Measurements from ENCODE around the gene PRKG1.

Gene PRKG1

DNA sequence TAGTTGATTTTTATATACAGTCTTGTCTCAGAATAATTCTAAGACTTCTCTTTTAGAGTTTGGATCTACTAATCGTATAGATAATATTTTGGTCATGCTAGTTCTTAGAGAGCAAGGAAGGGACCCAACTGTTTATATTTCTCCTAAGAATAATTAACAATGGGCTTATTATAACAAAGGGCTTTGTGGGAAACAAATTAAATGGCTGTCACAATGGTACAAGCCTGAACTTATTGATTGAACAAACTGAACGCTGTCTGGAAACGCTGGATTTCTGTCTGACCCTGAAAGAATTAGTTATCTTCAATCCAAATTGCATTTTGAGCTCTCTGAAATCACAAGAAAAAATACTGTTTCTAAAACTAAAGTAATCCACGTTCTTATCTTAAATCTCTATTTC lies 568.3 kb downstream of the PRKG1 start:
- H3K4me3 ChIP-seq (ENCODE audit: low read length) = no peak overlapping the region
- no peak for TF ChIP-seq ZNF274 (IDR thresholded peaks at IDR 0.05; ENCODE audit: low read depth, low read length)

DNA sequence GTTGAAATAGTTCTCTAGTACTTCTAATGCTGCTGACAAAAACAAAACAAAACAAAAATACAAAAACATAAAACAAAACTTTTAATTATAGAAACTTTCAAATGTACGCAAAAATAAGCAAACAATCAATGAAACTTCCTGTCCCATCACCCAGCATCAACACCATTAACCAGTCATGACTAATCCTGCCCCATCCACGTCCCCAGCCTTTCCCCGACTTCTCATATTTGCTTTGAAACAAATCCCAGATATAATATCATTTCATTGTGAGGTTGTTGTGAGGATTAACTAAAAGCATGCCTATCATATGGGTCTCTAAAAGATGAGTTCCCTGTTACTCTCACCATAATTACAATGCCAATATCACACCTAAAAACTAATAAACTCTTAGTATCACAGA lies 569.4 kb downstream of the PRKG1 start:
- H3K4me3 ChIP-seq (ENCODE audit: low read length) = no peak overlapping the region
- TF ChIP-seq ZNF274 (IDR thresholded peaks at IDR 0.05; ENCODE audit: low read depth, low read length) = no peak

DNA sequence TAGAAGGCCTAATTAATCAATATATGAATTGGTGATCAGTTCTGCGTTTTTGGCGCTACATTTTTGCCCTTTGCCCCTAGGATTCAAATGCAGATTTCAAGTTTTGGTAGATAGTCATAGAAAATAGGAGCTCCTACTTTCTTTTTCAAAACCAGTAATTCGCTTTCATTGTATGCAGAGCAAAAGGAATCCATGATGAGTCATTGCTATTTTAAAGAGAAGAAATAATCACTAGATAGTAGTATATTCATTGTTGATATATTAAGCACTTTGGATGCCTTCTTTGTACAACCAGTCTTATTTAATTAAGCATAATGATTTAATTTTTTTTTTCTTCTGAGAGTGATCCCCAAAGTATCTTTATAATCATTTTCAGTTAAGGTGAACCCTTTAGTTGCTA lies 574.8 kb downstream of the PRKG1 start:
- TF ChIP-seq ZNF274 (IDR thresholded peaks at IDR 0.05; ENCODE audit: low read depth, low read length) = no peak

DNA sequence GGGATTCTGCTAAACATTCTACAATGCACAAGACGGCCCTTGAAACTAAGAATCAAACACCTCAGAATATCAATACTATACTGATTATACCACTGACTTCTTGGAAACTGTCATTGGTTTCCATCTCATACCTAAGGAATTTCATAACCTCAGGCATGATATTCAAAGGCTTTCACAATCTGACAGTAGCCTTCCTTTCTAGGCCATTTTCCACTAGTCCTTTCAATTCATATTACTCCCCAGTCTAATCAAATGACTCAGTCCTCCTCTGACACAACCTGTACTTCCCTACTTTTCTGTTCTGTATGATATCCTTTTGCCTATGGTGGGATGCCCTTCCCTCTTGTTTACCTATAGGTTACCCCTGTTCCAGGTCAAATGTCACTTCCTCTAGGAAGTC lies 576.8 kb downstream of the PRKG1 start:
- H3K4me3 ChIP-seq (ENCODE audit: low read length) = no peak overlapping the region
- TF ChIP-seq ZNF274 (IDR thresholded peaks at IDR 0.05; ENCODE audit: low read depth, low read length) = no peak

More for the DNA sequence above, 574.8 kb downstream of the PRKG1 start:
- H3K4me3 ChIP-seq (ENCODE audit: low read length) = no peak overlapping the region

DNA sequence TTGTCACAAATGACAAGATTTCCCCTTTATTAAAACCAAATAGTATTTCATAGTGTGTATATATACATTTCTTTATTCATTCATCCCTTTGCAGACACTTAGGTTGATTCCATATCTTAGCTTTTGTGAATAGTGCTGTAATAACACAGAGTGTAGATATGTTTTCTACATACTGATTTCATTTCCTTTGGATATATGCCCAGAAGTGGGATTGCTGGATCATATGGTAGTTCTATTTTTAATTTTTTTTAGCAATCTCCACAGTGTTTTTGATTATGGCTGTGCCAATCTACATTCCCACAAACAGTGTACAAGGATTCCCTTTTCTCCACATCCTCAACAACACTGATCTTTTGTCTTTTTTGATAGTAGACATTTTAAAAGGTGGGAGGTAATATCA lies 578.7 kb downstream of the PRKG1 start:
- no peak for TF ChIP-seq ZNF274 (IDR thresholded peaks at IDR 0.05; ENCODE audit: low read depth, low read length)
- H3K4me3 ChIP-seq (ENCODE audit: low read length) = no peak overlapping the region

DNA sequence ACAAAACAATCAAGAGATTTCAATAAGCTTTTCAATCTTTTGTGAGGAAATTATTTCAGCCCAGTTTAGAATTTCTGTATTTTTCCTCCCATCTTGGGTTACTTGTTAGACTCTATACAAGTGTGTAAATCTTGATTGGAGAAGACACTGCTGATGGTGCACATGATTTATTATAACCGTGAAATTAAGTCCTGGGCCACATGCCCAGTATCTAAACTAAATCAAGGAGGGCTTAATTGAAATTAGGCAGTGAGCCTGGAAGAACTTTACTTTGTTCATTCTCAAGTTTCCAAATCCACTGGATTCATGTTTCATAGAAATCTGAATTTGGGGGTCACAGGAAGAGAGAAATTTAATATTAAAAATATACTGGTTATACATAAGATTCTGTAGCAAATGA lies 580.6 kb downstream of the PRKG1 start:
- TF ChIP-seq ZNF274 (IDR thresholded peaks at IDR 0.05; ENCODE audit: low read depth, low read length) = no peak

DNA sequence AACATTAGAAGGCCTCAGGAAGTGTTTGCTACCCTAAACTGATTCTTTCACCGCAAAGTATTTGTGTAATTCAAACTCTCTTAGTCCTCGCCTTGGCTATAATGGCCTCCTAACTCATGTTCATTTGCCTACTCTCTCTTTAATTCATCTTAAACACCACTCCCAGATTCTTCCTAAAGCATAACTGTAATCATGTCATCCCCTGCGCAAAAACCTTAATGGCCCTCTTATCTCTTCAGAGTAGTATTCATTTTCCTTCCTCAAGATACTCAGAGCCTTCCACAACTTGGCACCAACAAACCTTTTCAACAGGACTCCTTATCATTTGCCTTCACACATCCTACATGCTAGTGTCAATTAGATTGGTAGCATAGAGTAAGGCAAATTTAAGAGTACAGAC lies 582.2 kb downstream of the PRKG1 start:
- TF ChIP-seq ZNF274 (IDR thresholded peaks at IDR 0.05; ENCODE audit: low read depth, low read length) = no peak
- no peak overlapping the region for H3K4me3 ChIP-seq (ENCODE audit: low read length)

More for the DNA sequence above, 580.6 kb downstream of the PRKG1 start:
- H3K4me3 ChIP-seq (ENCODE audit: low read length) = no peak overlapping the region

DNA sequence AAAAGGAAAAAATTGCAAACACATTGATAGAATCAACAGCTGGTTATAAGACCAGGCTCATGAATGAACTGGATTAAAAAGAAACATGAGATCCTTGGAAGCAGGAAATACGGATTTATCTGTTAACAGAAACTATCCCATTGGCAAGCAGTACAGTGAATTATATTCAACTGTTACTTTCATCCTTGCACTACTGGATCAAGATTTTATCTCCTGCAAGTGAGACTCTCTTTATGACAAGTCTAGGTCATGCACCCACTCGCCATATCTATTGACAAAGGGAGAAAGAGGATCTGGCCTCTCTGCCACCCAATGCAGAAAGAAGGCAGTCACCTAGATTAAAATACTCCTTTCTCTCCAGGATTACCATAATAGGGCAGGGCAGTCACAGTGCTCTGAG lies 583.7 kb downstream of the PRKG1 start:
- TF ChIP-seq ZNF274 (IDR thresholded peaks at IDR 0.05; ENCODE audit: low read depth, low read length) = no peak
- no peak overlapping the region for H3K4me3 ChIP-seq (ENCODE audit: low read length)

DNA sequence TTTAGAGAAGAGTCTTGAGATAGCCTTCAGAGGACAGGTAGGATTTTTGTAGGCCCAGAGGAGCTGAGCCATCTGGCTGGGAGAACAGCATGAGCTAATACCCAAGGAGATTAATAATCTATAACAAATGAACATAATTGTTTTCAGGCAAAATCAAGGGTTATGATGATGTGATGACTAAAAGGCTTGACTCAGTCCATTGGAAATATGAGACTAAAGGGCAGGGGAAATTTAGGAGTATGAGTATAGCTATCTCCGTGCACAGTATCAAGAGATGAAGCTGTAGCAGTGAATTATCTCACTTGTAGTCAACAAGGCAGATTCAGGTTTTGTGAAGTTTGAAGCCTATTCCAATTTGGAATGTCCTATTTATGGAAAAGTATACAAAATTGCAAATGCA lies 585.1 kb downstream of the PRKG1 start:
- TF ChIP-seq ZNF274 (IDR thresholded peaks at IDR 0.05; ENCODE audit: low read depth, low read length) = no peak
- H3K4me3 ChIP-seq (ENCODE audit: low read length) = no peak overlapping the region

DNA sequence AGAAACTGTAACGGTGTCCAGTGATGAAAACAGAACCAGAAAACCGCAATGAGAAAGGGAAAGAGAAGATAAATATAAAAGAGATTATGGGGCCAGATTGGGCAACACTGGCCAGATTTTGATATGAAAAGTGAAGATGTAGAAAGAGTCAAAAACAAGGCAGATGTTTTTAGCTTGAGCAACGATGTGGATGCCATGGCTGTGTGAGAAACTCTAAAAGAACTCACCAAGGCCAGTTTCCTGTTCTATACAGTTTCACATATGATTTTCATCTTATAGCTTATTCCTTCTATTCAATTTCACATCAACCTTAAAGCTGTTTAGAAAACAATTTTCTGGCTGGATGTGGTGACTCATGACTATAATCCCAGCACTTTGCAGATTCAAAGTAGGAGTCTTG lies 588.8 kb downstream of the PRKG1 start:
- no peak overlapping the region for H3K4me3 ChIP-seq (ENCODE audit: low read length)
- TF ChIP-seq ZNF274 (IDR thresholded peaks at IDR 0.05; ENCODE audit: low read depth, low read length) = no peak

DNA sequence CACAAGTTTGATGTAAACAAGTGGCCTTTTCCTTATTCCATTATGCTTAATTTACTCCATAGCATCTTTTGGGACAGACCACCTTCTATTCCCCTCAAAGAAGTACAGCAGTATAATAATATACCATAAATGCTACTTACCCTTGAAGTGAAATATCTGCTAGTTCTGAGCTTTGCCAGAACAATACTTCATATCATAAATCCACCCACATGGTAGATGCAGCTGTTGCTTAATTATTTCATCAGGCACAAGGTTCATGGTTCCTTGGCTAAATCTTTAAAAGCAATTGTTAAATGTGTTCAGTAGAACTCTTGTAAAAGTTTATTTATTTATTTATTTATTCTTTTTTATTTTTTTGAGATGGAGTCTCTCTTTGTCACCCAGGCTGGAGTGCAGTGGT lies 592.2 kb downstream of the PRKG1 start:
- TF ChIP-seq ZNF274 (IDR thresholded peaks at IDR 0.05; ENCODE audit: low read depth, low read length) = no peak
- no peak overlapping the region for H3K4me3 ChIP-seq (ENCODE audit: low read length)

DNA sequence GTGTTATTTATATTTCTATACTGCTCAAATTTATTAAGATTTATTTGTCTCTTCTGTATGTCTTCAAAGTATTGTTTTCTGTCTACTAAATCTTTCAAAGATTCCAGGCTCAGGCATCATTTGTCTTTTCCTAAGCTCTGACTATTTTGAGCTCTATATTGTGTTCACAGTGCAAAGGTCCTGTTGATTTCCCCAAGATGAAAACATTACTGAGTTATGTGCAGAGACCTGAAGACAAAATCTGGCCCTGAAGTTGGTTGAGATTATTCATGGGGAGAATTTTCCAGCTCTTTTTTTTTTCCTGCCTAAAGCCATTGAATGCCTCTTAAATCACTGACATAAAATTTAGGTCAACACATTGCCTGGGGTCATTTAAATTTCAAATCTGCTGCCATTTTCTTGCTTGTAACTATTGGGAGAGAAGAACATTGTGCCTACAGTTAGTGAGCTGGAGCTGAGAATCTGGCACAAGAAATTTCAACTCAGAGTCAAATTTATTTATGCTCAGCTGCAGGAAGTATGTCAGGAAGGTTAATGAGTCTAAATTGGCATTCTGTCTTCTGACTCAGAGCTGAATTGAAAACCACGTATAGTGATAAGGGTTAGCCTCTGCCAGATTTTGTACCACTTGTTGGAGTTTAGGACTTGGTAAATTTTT lies 593.5 kb downstream of the PRKG1 start:
- no peak overlapping the region for H3K4me3 ChIP-seq (ENCODE audit: low read length)
- TF ChIP-seq ZNF274 (IDR thresholded peaks at IDR 0.05; ENCODE audit: low read depth, low read length) = no peak

DNA sequence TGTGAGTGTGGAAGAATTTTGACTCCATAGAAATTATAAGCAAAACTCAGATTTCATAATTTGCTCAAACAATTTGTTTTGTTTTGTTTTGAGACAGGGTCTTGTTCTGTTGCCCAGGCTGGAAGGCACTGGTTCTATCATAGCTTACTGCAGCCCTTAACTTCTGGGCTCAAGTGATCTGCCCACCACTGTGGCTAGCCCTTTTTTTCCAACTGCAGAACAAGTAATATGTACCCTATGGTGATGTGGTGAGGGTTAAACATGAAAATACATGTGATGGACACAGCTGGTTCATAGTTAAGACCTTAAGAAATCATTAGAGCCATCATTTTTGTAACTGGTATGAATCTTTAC lies 594.0 kb downstream of the PRKG1 start:
- no peak for TF ChIP-seq ZNF274 (IDR thresholded peaks at IDR 0.05; ENCODE audit: low read depth, low read length)
- H3K4me3 ChIP-seq (ENCODE audit: low read length) = no peak overlapping the region

DNA sequence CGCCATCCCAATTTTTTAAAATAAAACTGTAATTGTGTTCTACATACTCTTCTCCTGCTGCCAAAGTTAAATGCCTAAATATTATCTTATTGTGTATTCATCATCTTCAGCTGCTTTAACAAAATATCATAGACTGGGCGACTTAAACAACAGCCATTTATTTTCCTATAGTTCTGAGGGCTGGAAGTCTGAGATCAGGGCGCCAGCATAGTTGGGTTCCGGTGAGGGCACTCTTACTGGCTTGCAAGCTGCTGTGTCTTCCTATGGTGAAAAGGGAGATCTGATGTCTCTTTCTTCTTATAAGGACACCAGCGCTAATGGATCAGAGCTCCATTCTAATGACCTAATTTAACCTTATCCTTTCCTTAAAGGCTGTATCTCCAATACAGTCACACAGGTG lies 594.8 kb downstream of the PRKG1 start:
- TF ChIP-seq ZNF274 (IDR thresholded peaks at IDR 0.05; ENCODE audit: low read depth, low read length) = no peak
- no peak overlapping the region for H3K4me3 ChIP-seq (ENCODE audit: low read length)

DNA sequence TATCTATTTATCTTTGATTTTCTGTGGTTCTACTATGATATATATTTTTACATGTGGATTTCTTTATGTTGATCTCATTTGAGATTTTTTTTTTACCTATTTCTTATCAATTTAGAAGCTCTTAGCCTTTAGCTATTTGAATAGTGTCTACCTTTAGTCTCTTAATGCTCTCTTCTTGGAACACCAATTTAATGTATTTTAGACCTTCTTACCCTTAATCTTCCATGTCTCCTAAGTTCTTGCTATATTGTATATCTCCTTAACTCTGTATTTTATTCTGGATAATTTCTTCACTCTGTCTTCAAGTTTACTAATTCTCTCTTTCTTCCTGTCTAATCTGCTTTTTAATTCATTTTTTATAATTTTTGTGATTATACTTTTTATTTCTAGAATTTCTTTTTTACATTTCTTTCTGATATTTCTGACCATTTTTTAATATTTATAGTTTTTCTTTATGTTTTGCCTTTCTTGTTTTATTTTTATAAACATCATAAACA lies 597.8 kb downstream of the PRKG1 start:
- no peak for TF ChIP-seq ZNF274 (IDR thresholded peaks at IDR 0.05; ENCODE audit: low read depth, low read length)
- H3K4me3 ChIP-seq (ENCODE audit: low read length) = no peak overlapping the region

DNA sequence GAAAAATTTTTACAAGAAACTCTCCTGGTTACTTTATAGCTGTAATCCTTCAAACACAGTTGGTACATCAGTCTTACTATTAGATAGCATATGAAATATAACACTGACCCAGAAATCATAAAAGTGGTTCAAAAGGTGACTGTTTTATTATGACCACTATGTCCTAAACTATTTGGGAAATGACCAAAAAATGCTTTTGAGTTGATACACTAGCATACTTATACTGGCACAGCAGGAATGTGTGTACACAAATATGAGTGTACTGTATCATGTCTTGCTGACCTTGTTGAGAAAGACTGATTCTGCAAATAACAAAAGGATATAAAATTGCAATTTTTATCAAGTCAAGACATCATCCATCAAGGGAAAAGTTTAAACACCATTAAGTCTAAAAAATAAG lies 600.8 kb downstream of the PRKG1 start:
- no peak overlapping the region for H3K4me3 ChIP-seq (ENCODE audit: low read length)
- no peak for TF ChIP-seq ZNF274 (IDR thresholded peaks at IDR 0.05; ENCODE audit: low read depth, low read length)
